ENCODE measurements around the gene DTNB.

GRCh38 chr2:25576596-25576995, 96.8 kb downstream of the DTNB start:
- TF ChIP-seq CTCF (IDR thresholded peaks at IDR 0.05): no peak
- no peak for TF ChIP-seq POLR2A (IDR thresholded peaks at IDR 0.05)
- no peak for TF ChIP-seq EP300 (IDR thresholded peaks at IDR 0.05)

Measured in ovary (tissue), 3 donors.